Adrenal gland (tissue), 12 donors: ENCODE data around the gene NTPCR. TPM values are rescaled to one million over a fixed set of nuclear protein-coding genes. Genes with fewer than 3 reads are reported as not detected.
"Not testable (repeated sequence)": the region's sequence is repeated elsewhere in the genome, so short reads cannot be mapped to it uniquely, and the experiment has no call there.

Experiments
- DNase-seq, 7 donors: peaks; one replicate each; pipeline ENCODE4 v3.0.0-alpha.2; 2019 to 2020
- H3K27ac ChIP-seq, 5 donors: fragments of 200-600 bp; sonication (generic) in 4 of 5; 1 replicate in 3 of 5; 2 replicates in 2 of 5; pipeline versions ENCODE4 v1.5.1 to v1.8.0; 2016 to 2020; ENCODE audit warnings: mild to moderate bottlenecking in 1 of 5
- H3K27me3 ChIP-seq: fragments of 200-600 bp; 2 replicates; pipeline ENCODE4 v1.8.0; 2021
- H3K36me3 ChIP-seq, 2 donors: fragments of 200-600 bp; replicated peaks in 1 of 2; 1 replicate in 1 of 2; 2 replicates in 1 of 2; pipeline versions ENCODE4 v1.5.1 to v1.8.0; 2018 to 2022
- H3K4me1 ChIP-seq, 2 donors: fragments of 200-600 bp; replicated peaks in 1 of 2; 1 replicate in 1 of 2; 2 replicates in 1 of 2; pipeline versions ENCODE4 v1.5.1 to v1.8.0; 2018 to 2021
- H3K4me3 ChIP-seq, 4 donors: fragments of 200-600 bp; sonication (generic) in 3 of 4; one replicate each; pipeline ENCODE4 v1.5.1; 2016 to 2018
- H3K9me3 ChIP-seq, 3 donors: fragments of 200-600 bp; sonication (generic) in 1 of 3; replicated peaks in 1 of 3; 1 replicate in 2 of 3; 2 replicates in 1 of 3; pipeline versions ENCODE4 v1.5.1 to v1.8.0; 2016 to 2021
- CTCF ChIP-seq, 6 experiments: fragments of 450-650 bp in 4 of 6; fragments of 200-600 bp in 2 of 6; sonication (generic) in 1 of 6; IDR thresholded peaks; 1 replicate in 5 of 6; 2 replicates in 1 of 6; pipeline versions ENCODE4 v1.5.1 to v1.8.0; 2016 to 2021; ENCODE audit warnings: antibody characterized with exemption in 6 of 6, mild to moderate bottlenecking in 2 of 6, moderate library complexity in 1 of 6
- POLR2A ChIP-seq, 2 donors: fragments of 450-650 bp; IDR thresholded peaks; one replicate each; pipeline ENCODE4 v1.6.1; 2017; ENCODE audit warnings: antibody characterized with exemption in 2 of 2, mild to moderate bottlenecking in 2 of 2, moderate library complexity in 1 of 2
- WGBS, 4 donors: extraction: QIAGEN DNeasy Blood & Tissue Kit in 2 of 4; methylation state at CpG; one replicate each; pipeline versions ENCODE4 v1.1.5 to v1.1.7; 2013 to 2017; 5-methylcytosine and 5-hydroxymethylcytosine counted together
- intact Hi-C, 2 donors: fragments of 100-400 bp; cut with DNase I; formaldehyde crosslinking; loops; one replicate each; pipeline versions ENCODE4 v1.14.1 to v1.15.0; 2022 to 2023
- polyA plus RNA-seq, 3 donors: library from polyadenylated mRNA; stranded (reverse); fragments of 200-250 nt in 2 of 3; fragments of 350-450 nt in 1 of 3; fragmentation: Illumina TruSeq in 1 of 3; extraction: RNeasy Lipid Tissue Mini Kit (QIAGEN cat#74804) in 1 of 3; gene quantifications; one replicate each; pipeline ENCODE4 v1.2.3, GENCODE V29; 2013 to 2014
- total RNA-seq, 9 donors: library from RNA; depleted of rRNA in 4 of 9; stranded (reverse); fragments of >200 nt in 4 of 9; fragments of 120-200 nt in 1 of 9; fragmentation: NEBNext Ultra II Directional in 1 of 9; extraction: Animal tissue kit (Norgen Biotek cat#: 25700) in 1 of 9; gene quantifications; one replicate each; pipeline versions ENCODE4 v1.1.0 to v1.2.4, GENCODE V29; 2013 to 2023
- donor health status: healthy with polysubstance abuse.
- donor health status: Bipolar disorder and iron deficiency.
- donor health status: DM: yes; HTN: yes; CAD: no.
- donor health status: DM: no; HTN: no; CAD: no.
- donor health status: DM: no; HTN: no; CAD: no.
- donor health status: DM: yes; HTN: yes; CAD: no.

NTPCR gene
- total and polyA plus RNA-seq, 12 donors = 17.3 to 72.0 (median 57.2) TPM

- intact Hi-C loops = no loop called here
- WGBS, 4 donors = 82 to 95% (median 89%) methylated on average over 2 of the region's 2 CpGs
- Histone ChIP-seq H3K27me3 (no peaks in the 10 kb centered on the region), H3K27ac (no peak overlapping the region), H3K4me3 (no peak overlapping the region), H3K9me3 (no peaks in the 10 kb centered on the region), H3K36me3 (no peaks in the 10 kb centered on the region), H3K4me1 (peaks cover 0 to 2% of the 10 kb centered on the region in 2 donors)
- DNase-seq = no peak
- TF ChIP-seq CTCF (IDR thresholded peaks at IDR 0.05) (no peak), POLR2A (IDR thresholded peaks at IDR 0.05) (no peak)
Measured at GRCh38 chr1:232922485-232922884, 27.9 kb upstream of the NTPCR start.

GRCh38 chr1:232923739-232924386 is 26.5 kb upstream of the NTPCR start:
- 86 to 93% (median 90%) methylated on average over 4 of the region's 4 CpGs for WGBS, 4 donors
- Histone ChIP-seq H3K27me3 (no peaks in the 10 kb centered on the region), H3K4me1 (peaks cover 0 to 5% of the 10 kb centered on the region in 2 donors), H3K9me3 (no peaks in the 10 kb centered on the region), H3K4me3 (no peak overlapping the region), H3K36me3 (no peaks in the 10 kb centered on the region), H3K27ac (no peak overlapping the region)
- TF ChIP-seq POLR2A (IDR thresholded peaks at IDR 0.05) = no peak
- no peak for TF ChIP-seq CTCF (IDR thresholded peaks at IDR 0.05)
- DNase-seq = no peak
- intact Hi-C loops = no loop called here

GRCh38 chr1:232924874-232925273 is 25.5 kb upstream of the NTPCR start:
- no peaks in the 10 kb centered on the region for H3K9me3 ChIP-seq
- no peak for DNase-seq
- no peak overlapping the region for H3K27ac ChIP-seq
- intact Hi-C loops = no loop called here
- H3K4me3 ChIP-seq = no peak overlapping the region
- WGBS, 4 donors = 81 to 95% (median 95%) methylated on average over 3 of the region's 3 CpGs
- peaks cover 0 to 5% of the 10 kb centered on the region in 2 donors for H3K4me1 ChIP-seq
- no peaks in the 10 kb centered on the region for H3K36me3 ChIP-seq
- no peaks in the 10 kb centered on the region for H3K27me3 ChIP-seq
- TF ChIP-seq POLR2A (IDR thresholded peaks at IDR 0.05) = no peak
- TF ChIP-seq CTCF (IDR thresholded peaks at IDR 0.05) = no peak

- no peaks in the 10 kb centered on the region for H3K9me3 ChIP-seq
- no peak overlapping the region for H3K27ac ChIP-seq
- intact Hi-C loops = no loop called here
- WGBS, 4 donors = 81 to 89% (median 85%) methylated on average over 5 of the region's 5 CpGs
- H3K36me3 ChIP-seq = no peaks in the 10 kb centered on the region
- TF ChIP-seq CTCF (IDR thresholded peaks at IDR 0.05) = no peak
- no peak for DNase-seq
- H3K4me3 ChIP-seq = no peak overlapping the region
- no peaks in the 10 kb centered on the region for H3K27me3 ChIP-seq
- peaks cover 0 to 5% of the 10 kb centered on the region in 2 donors for H3K4me1 ChIP-seq
Measured at GRCh38 chr1:232925421-232926220, 24.8 kb upstream of the NTPCR start.

- H3K27me3 ChIP-seq, H3K36me3 ChIP-seq, H3K27ac ChIP-seq, H3K9me3 ChIP-seq, H3K4me1 ChIP-seq, intact Hi-C loops, DNase-seq, H3K4me3 ChIP-seq: not testable (repeated sequence)
- 83 to 91% (median 88%) methylated on average over 6 of the region's 6 CpGs for WGBS, 4 donors
Measured at GRCh38 chr1:232927166-232927565, 23.2 kb upstream of the NTPCR start.
